ENCODE data around the gene ATG5.

The ATG5 gene

DNA sequence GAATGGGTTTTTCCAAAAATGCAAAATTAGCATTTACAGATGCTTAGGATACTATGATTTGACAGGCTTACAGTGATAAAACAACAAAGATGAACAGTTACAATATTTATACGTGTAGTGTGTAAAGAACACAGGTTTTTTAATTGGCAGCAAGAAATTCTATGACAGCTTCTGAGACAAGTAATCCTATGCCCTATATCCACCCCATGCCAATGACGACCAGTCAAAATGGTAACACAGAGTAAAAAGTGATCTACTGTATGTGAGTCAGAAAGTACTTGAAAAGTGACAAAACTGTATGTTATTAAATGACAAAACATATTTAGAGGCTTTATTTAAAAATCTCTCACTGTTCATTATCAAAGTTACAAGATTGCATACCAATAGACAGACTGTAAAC, 139.9 kb downstream of the ATG5 start:
- H3K9me3 ChIP-seq (ENCODE audit: insufficient read depth, low read depth, low read length), result no peaks in the 10 kb centered on the region
- H3K9ac ChIP-seq (ENCODE audit: low read depth, low read length, poor library complexity, severe bottlenecking), result no peak overlapping the region
- peaks cover 6% of the 10 kb centered on the region; the same call in 1 of the 2 replicates for H3F3A ChIP-seq (ENCODE audit: low read depth)
- H3K4me2 ChIP-seq (ENCODE audit: low read depth, low read length, poor library complexity, severe bottlenecking), result peak overlapping the region; percentile 33
- no peaks in the 10 kb centered on the region for H3K27me3 ChIP-seq (ENCODE audit: insufficient read depth, low read length, poor library complexity, severe bottlenecking)
- no peaks in the 10 kb centered on the region for H3K36me3 ChIP-seq (ENCODE audit: insufficient read depth, low read length)
- no peaks in the 10 kb centered on the region for H3K9me2 ChIP-seq (replicated peaks; ENCODE audit: low read depth, low read length)
- H3K4me1 ChIP-seq (ENCODE audit: insufficient read depth, low read length, poor library complexity, severe bottlenecking), result peaks cover 27% of the 10 kb centered on the region
- H4K20me1 ChIP-seq (ENCODE audit: insufficient read depth, low read length, poor library complexity, severe bottlenecking), result no peaks in the 10 kb centered on the region
- no peaks in the 10 kb centered on the region for H3K79me2 ChIP-seq (ENCODE audit: insufficient read depth, low read length)
- H2AFZ ChIP-seq (ENCODE audit: low read length), result no peak overlapping the region
- no peak overlapping the region for H3K4me3 ChIP-seq (ENCODE audit: low read length, poor library complexity, severe bottlenecking)
- no peak for TF ChIP-seq EZH2phosphoT487 (IDR thresholded peaks at IDR 0.05; ENCODE audit: borderline replicate concordance)

DNA sequence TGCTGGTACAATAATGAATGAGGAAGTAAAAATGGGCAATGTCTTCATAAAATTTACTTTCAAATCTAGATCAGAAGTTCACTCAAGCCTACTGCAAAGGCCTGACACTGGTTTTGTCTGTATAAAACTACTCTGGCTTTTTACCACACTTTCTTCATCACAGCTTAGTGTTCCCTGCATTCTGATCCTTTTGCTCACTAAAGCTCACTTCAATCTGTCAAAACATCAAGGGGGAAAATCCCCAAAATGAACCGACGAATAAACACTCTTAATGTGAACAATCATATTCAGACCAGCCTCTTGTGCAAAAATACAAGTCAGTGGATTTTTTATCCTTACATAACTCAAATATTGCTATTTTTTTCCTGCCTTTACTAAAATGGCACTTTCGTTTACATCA, 140.9 kb downstream of the ATG5 start:
- H3F3A ChIP-seq (ENCODE audit: low read depth), result peaks cover 6% of the 10 kb centered on the region; the same call in 1 of the 2 replicates
- H3K9me3 ChIP-seq (ENCODE audit: insufficient read depth, low read depth, low read length), result no peaks in the 10 kb centered on the region
- no peaks in the 10 kb centered on the region for H3K27me3 ChIP-seq (ENCODE audit: insufficient read depth, low read length, poor library complexity, severe bottlenecking)
- H3K9ac ChIP-seq (ENCODE audit: low read depth, low read length, poor library complexity, severe bottlenecking), result no peak overlapping the region
- no peak for TF ChIP-seq EZH2phosphoT487 (IDR thresholded peaks at IDR 0.05; ENCODE audit: borderline replicate concordance)
- TF ChIP-seq, protein P1, sequence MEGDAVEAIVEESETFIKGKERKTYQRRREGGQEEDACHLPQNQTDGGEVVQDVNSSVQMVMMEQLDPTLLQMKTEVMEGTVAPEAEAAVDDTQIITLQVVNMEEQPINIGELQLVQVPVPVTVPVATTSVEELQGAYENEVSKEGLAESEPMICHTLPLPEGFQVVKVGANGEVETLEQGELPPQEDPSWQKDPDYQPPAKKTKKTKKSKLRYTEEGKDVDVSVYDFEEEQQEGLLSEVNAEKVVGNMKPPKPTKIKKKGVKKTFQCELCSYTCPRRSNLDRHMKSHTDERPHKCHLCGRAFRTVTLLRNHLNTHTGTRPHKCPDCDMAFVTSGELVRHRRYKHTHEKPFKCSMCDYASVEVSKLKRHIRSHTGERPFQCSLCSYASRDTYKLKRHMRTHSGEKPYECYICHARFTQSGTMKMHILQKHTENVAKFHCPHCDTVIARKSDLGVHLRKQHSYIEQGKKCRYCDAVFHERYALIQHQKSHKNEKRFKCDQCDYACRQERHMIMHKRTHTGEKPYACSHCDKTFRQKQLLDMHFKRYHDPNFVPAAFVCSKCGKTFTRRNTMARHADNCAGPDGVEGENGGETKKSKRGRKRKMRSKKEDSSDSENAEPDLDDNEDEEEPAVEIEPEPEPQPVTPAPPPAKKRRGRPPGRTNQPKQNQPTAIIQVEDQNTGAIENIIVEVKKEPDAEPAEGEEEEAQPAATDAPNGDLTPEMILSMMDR (conservative IDR thresholded peaks at IDR 0.05; ENCODE audit: low read length), result no peak
- H3K4me3 ChIP-seq (ENCODE audit: low read length, poor library complexity, severe bottlenecking), result no peak overlapping the region
- H3K79me2 ChIP-seq (ENCODE audit: insufficient read depth, low read length), result no peaks in the 10 kb centered on the region
- H3K36me3 ChIP-seq (ENCODE audit: insufficient read depth, low read length), result no peaks in the 10 kb centered on the region
- no peak overlapping the region for H2AFZ ChIP-seq (ENCODE audit: low read length)
- no peaks in the 10 kb centered on the region for H4K20me1 ChIP-seq (ENCODE audit: insufficient read depth, low read length, poor library complexity, severe bottlenecking)
- no peaks in the 10 kb centered on the region for H3K9me2 ChIP-seq (replicated peaks; ENCODE audit: low read depth, low read length)
- H3K4me1 ChIP-seq (ENCODE audit: insufficient read depth, low read length, poor library complexity, severe bottlenecking), result peaks cover 27% of the 10 kb centered on the region
- H3K4me2 ChIP-seq (ENCODE audit: low read depth, low read length, poor library complexity, severe bottlenecking), result no peak overlapping the region

DNA sequence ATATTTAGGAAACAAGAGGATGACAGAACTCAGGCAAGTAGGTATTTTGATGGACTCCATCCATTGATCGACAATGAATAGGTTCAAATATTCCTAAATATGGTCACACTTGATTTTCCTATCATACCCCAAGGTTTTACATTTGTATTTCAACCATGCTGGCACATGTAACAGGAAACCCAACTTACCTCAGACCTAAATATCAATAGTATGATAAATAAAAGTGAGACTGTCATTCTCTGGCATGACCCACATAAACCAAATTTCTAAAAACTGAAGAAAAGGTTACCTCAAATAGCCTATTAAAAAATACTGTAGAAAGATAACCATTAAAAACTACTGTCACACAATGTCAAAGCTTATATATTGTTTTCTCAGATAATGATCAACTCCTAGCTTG, 142.1 kb downstream of the ATG5 start:
- H3K27me3 ChIP-seq (ENCODE audit: insufficient read depth, low read length, poor library complexity, severe bottlenecking), result no peaks in the 10 kb centered on the region
- H2AFZ ChIP-seq (ENCODE audit: low read length), result no peak overlapping the region
- H3K4me1 ChIP-seq (ENCODE audit: insufficient read depth, low read length, poor library complexity, severe bottlenecking), result peaks cover 35% of the 10 kb centered on the region
- TF ChIP-seq, protein P1 (conservative IDR thresholded peaks at IDR 0.05; ENCODE audit: low read length), result no peak
- TF ChIP-seq EZH2phosphoT487 (IDR thresholded peaks at IDR 0.05; ENCODE audit: borderline replicate concordance), result no peak
- H3K79me2 ChIP-seq (ENCODE audit: insufficient read depth, low read length), result no peaks in the 10 kb centered on the region
- H3K9ac ChIP-seq (ENCODE audit: low read depth, low read length, poor library complexity, severe bottlenecking), result no peak overlapping the region
- no peaks in the 10 kb centered on the region for H4K20me1 ChIP-seq (ENCODE audit: insufficient read depth, low read length, poor library complexity, severe bottlenecking)
- no peaks in the 10 kb centered on the region for H3K9me3 ChIP-seq (ENCODE audit: insufficient read depth, low read depth, low read length)
- H3F3A ChIP-seq (ENCODE audit: low read depth), result peaks cover 4% of the 10 kb centered on the region; the same call in 1 of the 2 replicates
- H3K4me3 ChIP-seq (ENCODE audit: low read length, poor library complexity, severe bottlenecking), result no peak overlapping the region
- H3K4me2 ChIP-seq (ENCODE audit: low read depth, low read length, poor library complexity, severe bottlenecking), result no peak overlapping the region
- H3K36me3 ChIP-seq (ENCODE audit: insufficient read depth, low read length), result no peaks in the 10 kb centered on the region
- H3K9me2 ChIP-seq (replicated peaks; ENCODE audit: low read depth, low read length), result no peaks in the 10 kb centered on the region

DNA sequence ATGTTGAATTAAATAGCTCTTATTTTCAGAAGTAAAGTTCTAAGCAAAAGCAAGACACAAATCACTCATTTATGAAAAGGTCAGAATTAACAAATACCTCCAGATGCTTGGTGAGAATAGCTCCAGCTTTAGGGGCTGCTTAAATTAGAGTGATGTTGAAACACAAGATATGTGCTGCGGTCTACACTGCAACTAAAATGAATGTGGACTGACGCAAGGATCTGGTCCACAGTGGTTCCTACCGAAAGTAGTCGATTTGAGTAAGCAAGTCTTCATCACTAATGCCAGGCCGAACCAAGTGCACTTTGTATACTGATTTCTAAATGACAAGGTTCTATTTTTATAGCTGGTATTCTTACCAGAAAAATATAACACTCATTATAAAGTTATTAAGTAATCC, 143.1 kb downstream of the ATG5 start:
- Histone ChIP-seq H3K27me3 (ENCODE audit: insufficient read depth, low read length, poor library complexity, severe bottlenecking) (no peaks in the 10 kb centered on the region), H2AFZ (ENCODE audit: low read length) (no peak overlapping the region), H3K36me3 (ENCODE audit: insufficient read depth, low read length) (no peaks in the 10 kb centered on the region), H3F3A (ENCODE audit: low read depth) (peaks cover under 1% of the 10 kb centered on the region; the same call in 1 of the 2 replicates), H4K20me1 (ENCODE audit: insufficient read depth, low read length, poor library complexity, severe bottlenecking) (no peaks in the 10 kb centered on the region), H3K9ac (ENCODE audit: low read depth, low read length, poor library complexity, severe bottlenecking) (no peak overlapping the region), H3K4me2 (ENCODE audit: low read depth, low read length, poor library complexity, severe bottlenecking) (no peak overlapping the region), H3K9me3 (ENCODE audit: insufficient read depth, low read depth, low read length) (no peaks in the 10 kb centered on the region), H3K4me1 (ENCODE audit: insufficient read depth, low read length, poor library complexity, severe bottlenecking) (peaks cover 35% of the 10 kb centered on the region), H3K4me3 (ENCODE audit: low read length, poor library complexity, severe bottlenecking) (no peak overlapping the region), H3K9me2 (replicated peaks; ENCODE audit: low read depth, low read length) (no peaks in the 10 kb centered on the region), H3K79me2 (ENCODE audit: insufficient read depth, low read length) (no peaks in the 10 kb centered on the region)
- TF ChIP-seq, protein P1 (conservative IDR thresholded peaks at IDR 0.05; ENCODE audit: low read length), result no peak
- TF ChIP-seq EZH2phosphoT487 (IDR thresholded peaks at IDR 0.05; ENCODE audit: borderline replicate concordance), result no peak

Measured in Loucy (cell line).